HEK293 (cell line): Measurements from ENCODE around the gene MICAL3.

ENCODE experiments used
- CTCF ChIA-PET: fragments of 350-600 bp; formaldehyde crosslinking; extraction: SDS; loops from one replicate; lab custom pipeline; 2021; ENCODE audit warnings: antibody characterized with exemption; lab: Yijun Ruan, JAX
- POLR2A ChIA-PET: fragments of 300-600 bp; formaldehyde crosslinking; extraction: SDS; loops from one replicate; lab custom pipeline; 2020; ENCODE audit warnings: antibody characterized with exemption, inconsistent platforms; lab: Yijun Ruan, JAX
- H3K27ac ChIP-seq: fragments of 200-500 bp; sonication (Bioruptor generic); 2 replicates; pipeline ENCODE4 v1.5.1; 2014; ENCODE audit warnings: low read depth, low read length, control low read depth, inconsistent platforms; ENCODE audit errors: extremely low read depth
- H3K36me3 ChIP-seq, 2 experiments: fragments of 200-500 bp in 1 of 2; sonication (Bioruptor generic) in 1 of 2; 1 replicate in 1 of 2; 2 replicates in 1 of 2; pipeline ENCODE4 v1.5.1; 2014 to 2017; ENCODE audit warnings: inconsistent platforms in 2 of 2, low read length in 2 of 2; ENCODE audit not compliant: control insufficient read depth in 2 of 2, insufficient read depth in 1 of 2
- H3K4me1 ChIP-seq: fragments of 200-500 bp; sonication (Bioruptor generic); 2 replicates; pipeline ENCODE4 v1.5.1; 2014; ENCODE audit warnings: mild to moderate bottlenecking, low read length, inconsistent platforms; ENCODE audit not compliant: control insufficient read depth, insufficient read depth
- H3K4me3 ChIP-seq: 2 replicates; pipeline ENCODE4 v1.5.1; 2011; ENCODE audit warnings: low read depth, mild to moderate bottlenecking, control low read depth, low read length, moderate library complexity
- H3K9me3 ChIP-seq: fragments of 200-500 bp; sonication (Bioruptor generic); 2 replicates; pipeline ENCODE4 v1.5.1; 2014; ENCODE audit warnings: low read depth, low read length, inconsistent platforms; ENCODE audit not compliant: control insufficient read depth, insufficient read depth
- BCL11B ChIP-seq: fragments of 450-650 bp; formaldehyde crosslinking; IDR thresholded peaks from 2 replicates; pipeline ENCODE4 v1.5.1; 2016; ENCODE audit warnings: low read depth, missing biosample characterization, missing genetic modification characterization
- EGR2 ChIP-seq: fragments of 450-650 bp; formaldehyde crosslinking; IDR thresholded peaks from 2 replicates; pipeline ENCODE4 v1.5.1; 2016; ENCODE audit warnings: low read depth, missing biosample characterization, missing genetic modification characterization
- KLF7 ChIP-seq: fragments of 450-650 bp; formaldehyde crosslinking; IDR thresholded peaks from 2 replicates; pipeline ENCODE4 v1.5.1; 2016; ENCODE audit warnings: missing biosample characterization, missing genetic modification characterization, borderline replicate concordance
- MEIS1 ChIP-seq: sonication (generic); formaldehyde crosslinking; IDR thresholded peaks from 2 replicates; pipeline ENCODE4 v1.8.1; 2022; ENCODE audit warnings: missing genetic modification reagents, mild to moderate bottlenecking, borderline replicate concordance
- SCRT1 ChIP-seq: fragments of 450-650 bp; formaldehyde crosslinking; IDR thresholded peaks from 2 replicates; pipeline ENCODE4 v1.5.1; 2016; ENCODE audit warnings: missing biosample characterization, missing genetic modification characterization, borderline replicate concordance
- SP3 ChIP-seq: fragments of 450-650 bp; formaldehyde crosslinking; IDR thresholded peaks from 2 replicates; pipeline ENCODE4 v1.5.1; 2016; ENCODE audit warnings: missing biosample characterization, missing genetic modification characterization
- YY1 ChIP-seq: fragments of 450-650 bp; formaldehyde crosslinking; IDR thresholded peaks from 2 replicates; pipeline ENCODE4 v1.5.1; 2018; ENCODE audit warnings: missing biosample characterization, missing genetic modification characterization
- ZNF211 ChIP-seq: fragments of 450-650 bp; formaldehyde crosslinking; IDR thresholded peaks from 2 replicates; pipeline ENCODE4 v1.5.1; 2016; ENCODE audit warnings: low read depth, missing biosample characterization, missing genetic modification characterization
- ZNF311 ChIP-seq: fragments of 450-650 bp; formaldehyde crosslinking; IDR thresholded peaks from 2 replicates; pipeline ENCODE4 v1.5.1; 2017; ENCODE audit warnings: missing biosample characterization, missing genetic modification characterization, borderline replicate concordance
- ZNF423 ChIP-seq: fragments of 450-650 bp; formaldehyde crosslinking; IDR thresholded peaks from 2 replicates; pipeline ENCODE4 v1.5.1; 2016; ENCODE audit warnings: missing biosample characterization, missing genetic modification characterization
- ZNF529 ChIP-seq: fragments of 450-650 bp; formaldehyde crosslinking; IDR thresholded peaks from 2 replicates; pipeline ENCODE4 v1.5.1; 2017; ENCODE audit warnings: missing genetic modification characterization, missing biosample characterization; ENCODE audit not compliant: insufficient replicate concordance
- ZNF548 ChIP-seq: fragments of 450-650 bp; formaldehyde crosslinking; IDR thresholded peaks from 2 replicates; pipeline ENCODE4 v1.5.1; 2016; ENCODE audit warnings: missing biosample characterization, missing genetic modification characterization
- ZNF624 ChIP-seq: fragments of 450-650 bp; formaldehyde crosslinking; IDR thresholded peaks from 2 replicates; pipeline ENCODE4 v1.5.1; 2017; ENCODE audit warnings: missing biosample characterization, missing genetic modification characterization
- ZNF677 ChIP-seq: fragments of 450-650 bp; IDR thresholded peaks from 2 replicates; pipeline ENCODE4 v1.5.0; 2018; ENCODE audit warnings: missing biosample characterization, mild to moderate bottlenecking, missing genetic modification characterization, moderate library complexity
- ZNF768 ChIP-seq: fragments of 450-650 bp; formaldehyde crosslinking; IDR thresholded peaks from 2 replicates; pipeline ENCODE4 v1.5.1; 2018; ENCODE audit warnings: missing biosample characterization, mild to moderate bottlenecking, missing genetic modification characterization
- TF ChIP-seq, protein P1 (sequence below): fragments of 450-650 bp; formaldehyde crosslinking; IDR thresholded peaks from 2 replicates; pipeline ENCODE4 v1.5.1; 2016; ENCODE audit warnings: missing biosample characterization, missing genetic modification characterization
- TF ChIP-seq, protein P2 (sequence below): fragments of 450-650 bp; formaldehyde crosslinking; IDR thresholded peaks from 2 replicates; pipeline ENCODE4 v1.5.1; 2016; ENCODE audit warnings: missing biosample characterization, missing genetic modification characterization
- TF ChIP-seq, protein P3 (sequence below): fragments of 450-650 bp; formaldehyde crosslinking; IDR thresholded peaks from 2 replicates; pipeline ENCODE4 v1.5.1; 2016; ENCODE audit warnings: missing biosample characterization, missing genetic modification characterization
- TF ChIP-seq, protein P4 (sequence below): fragments of 450-650 bp; formaldehyde crosslinking; IDR thresholded peaks from 2 replicates; pipeline ENCODE4 v1.5.1; 2017; ENCODE audit warnings: missing biosample characterization, missing genetic modification characterization
- TF ChIP-seq, protein P5 (sequence below): fragments of 450-650 bp; formaldehyde crosslinking; IDR thresholded peaks from 2 replicates; pipeline ENCODE4 v1.5.1; 2016; ENCODE audit warnings: missing biosample characterization, missing genetic modification characterization
- TF ChIP-seq, protein P6 (sequence below): fragments of 450-650 bp; formaldehyde crosslinking; IDR thresholded peaks from 2 replicates; pipeline ENCODE4 v1.5.1; 2016; ENCODE audit warnings: missing biosample characterization, missing genetic modification characterization

Gene MICAL3

DNA sequence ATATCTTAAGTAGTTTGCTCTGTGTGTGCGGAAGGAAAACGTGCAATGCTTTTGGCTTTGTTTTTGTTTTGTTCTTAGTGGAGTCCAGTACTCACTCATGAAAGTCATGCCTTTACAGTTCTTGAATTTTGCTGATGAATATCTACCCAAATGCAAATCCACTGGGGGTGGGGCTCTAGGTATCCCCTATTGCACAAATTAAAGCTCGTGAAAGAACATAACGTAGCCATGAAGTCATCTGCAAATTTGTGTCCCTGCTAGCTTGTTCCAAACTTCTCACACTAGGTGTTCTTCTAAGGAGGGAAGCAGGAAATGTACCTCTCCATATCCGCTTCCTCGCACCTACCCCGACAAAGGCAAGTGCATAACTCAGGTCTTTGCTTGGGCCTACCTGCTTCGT, 118.9 kb downstream of the MICAL3 start (continued):
- TF ChIP-seq, protein P1, sequence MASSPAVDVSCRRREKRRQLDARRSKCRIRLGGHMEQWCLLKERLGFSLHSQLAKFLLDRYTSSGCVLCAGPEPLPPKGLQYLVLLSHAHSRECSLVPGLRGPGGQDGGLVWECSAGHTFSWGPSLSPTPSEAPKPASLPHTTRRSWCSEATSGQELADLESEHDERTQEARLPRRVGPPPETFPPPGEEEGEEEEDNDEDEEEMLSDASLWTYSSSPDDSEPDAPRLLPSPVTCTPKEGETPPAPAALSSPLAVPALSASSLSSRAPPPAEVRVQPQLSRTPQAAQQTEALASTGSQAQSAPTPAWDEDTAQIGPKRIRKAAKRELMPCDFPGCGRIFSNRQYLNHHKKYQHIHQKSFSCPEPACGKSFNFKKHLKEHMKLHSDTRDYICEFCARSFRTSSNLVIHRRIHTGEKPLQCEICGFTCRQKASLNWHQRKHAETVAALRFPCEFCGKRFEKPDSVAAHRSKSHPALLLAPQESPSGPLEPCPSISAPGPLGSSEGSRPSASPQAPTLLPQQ (tag by site-specific recombination), result no peak

DNA sequence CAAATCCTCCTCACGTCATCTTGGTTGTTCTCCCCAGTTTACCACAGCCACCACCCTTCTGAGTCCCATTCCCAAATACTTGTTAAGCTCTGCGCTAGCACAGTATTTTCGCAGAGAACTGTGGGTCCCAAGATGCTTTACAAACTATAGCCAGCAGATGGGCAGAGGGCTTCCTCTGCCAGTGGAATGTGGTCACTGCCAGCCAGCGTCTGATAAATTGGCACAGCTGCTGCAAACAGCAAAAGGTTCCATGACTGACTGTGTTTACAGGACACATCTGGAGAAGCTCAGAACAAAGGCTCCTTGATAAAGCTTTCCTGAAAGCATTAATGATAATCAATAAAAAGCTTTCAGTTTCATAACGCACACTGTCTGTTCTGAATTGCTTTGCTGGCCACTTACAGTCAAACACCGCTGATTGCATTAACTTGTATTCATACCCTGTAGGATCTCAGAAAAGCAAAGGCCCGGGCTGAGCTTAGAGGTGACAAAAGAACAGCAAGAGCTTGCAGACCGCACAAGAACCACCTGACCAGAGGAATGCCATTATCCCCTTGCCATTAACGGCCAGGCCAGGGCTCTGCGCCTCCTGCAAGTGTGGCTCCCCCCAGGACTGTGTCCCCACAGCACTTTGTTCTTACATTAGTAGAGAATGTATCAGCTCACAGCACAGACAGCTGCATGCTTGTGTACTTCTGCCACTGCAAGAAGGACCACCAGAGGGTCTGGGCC, 120.6 kb downstream of the MICAL3 start:
- POLR2A ChIA-PET, result no interaction called here

More for the DNA sequence above, 120.6 kb downstream of the MICAL3 start:
- no peak overlapping the region for H3K27ac ChIP-seq
- no peak overlapping the region for H3K4me3 ChIP-seq
- CTCF ChIA-PET, result interaction anchor here (1.2 to 2.9 kb wide), 3 partner anchors 12 to 173 kb away, joined by 6 to 13 read pairs (median 8); no protein-coding TSS in a partner anchor
- H3K36me3 ChIP-seq, result peaks cover 7 to 85% of the 10 kb centered on the region in 2 experiments; a peak in 2 of 3 replicates
- H3K9me3 ChIP-seq, result no peaks in the 10 kb centered on the region
- H3K4me1 ChIP-seq, result no peaks in the 10 kb centered on the region
- TF ChIP-seq YY1 (tag by site-specific recombination) (no peak), BCL11B (tag by site-specific recombination) (no peak), ZNF768 (no peak), ZNF624 (tag by site-specific recombination) (no peak), SP3 (tag by site-specific recombination) (no peak), KLF7 (no peak), ZNF423 (tag by site-specific recombination) (no peak), SCRT1 (tag by site-specific recombination) (no peak), ZNF677 (tag by site-specific recombination) (no peak), EGR2 (tag by site-specific recombination) (no peak), ZNF548 (tag by site-specific recombination) (no peak), ZNF529 (tag by site-specific recombination) (no peak), ZNF311 (tag by site-specific recombination) (no peak), MEIS1 (CRISPR knock-in tag) (no peak), ZNF211 (no peak)
- TF ChIP-seq, protein P2, sequence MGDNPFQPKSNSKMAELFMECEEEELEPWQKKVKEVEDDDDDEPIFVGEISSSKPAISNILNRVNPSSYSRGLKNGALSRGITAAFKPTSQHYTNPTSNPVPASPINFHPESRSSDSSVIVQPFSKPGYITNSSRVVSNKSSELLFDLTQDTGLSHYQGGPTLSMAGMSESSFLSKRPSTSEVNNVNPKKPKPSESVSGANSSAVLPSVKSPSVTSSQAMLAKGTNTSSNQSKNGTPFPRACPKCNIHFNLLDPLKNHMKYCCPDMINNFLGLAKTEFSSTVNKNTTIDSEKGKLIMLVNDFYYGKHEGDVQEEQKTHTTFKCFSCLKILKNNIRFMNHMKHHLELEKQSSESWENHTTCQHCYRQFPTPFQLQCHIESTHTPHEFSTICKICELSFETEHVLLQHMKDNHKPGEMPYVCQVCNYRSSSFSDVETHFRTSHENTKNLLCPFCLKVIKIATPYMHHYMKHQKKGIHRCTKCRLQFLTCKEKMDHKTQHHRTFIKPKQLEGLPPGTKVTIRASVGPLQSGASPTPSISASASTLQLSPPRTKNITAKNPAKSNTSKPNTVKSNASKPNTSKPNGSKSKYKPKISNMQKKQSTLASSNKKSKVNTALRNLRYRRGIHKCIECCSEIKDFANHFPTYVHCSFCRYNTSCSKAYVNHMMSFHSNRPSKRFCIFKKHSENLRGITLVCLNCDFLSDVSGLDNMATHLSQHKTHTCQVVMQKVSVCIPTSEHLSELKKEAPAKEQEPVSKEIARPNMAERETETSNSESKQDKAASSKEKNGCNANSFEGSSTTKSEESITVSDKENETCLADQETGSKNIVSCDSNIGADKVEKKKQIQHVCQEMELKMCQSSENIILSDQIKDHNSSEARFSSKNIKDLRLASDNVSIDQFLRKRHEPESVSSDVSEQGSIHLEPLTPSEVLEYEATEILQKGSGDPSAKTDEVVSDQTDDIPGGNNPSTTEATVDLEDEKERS (tag by site-specific recombination), result no peak
- TF ChIP-seq, protein P3, sequence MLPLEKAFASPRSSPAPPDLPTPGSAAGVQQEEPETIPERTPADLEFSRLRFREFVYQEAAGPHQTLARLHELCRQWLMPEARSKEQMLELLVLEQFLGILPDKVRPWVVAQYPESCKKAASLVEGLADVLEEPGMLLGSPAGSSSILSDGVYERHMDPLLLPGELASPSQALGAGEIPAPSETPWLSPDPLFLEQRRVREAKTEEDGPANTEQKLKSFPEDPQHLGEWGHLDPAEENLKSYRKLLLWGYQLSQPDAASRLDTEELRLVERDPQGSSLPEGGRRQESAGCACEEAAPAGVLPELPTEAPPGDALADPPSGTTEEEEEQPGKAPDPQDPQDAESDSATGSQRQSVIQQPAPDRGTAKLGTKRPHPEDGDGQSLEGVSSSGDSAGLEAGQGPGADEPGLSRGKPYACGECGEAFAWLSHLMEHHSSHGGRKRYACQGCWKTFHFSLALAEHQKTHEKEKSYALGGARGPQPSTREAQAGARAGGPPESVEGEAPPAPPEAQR (tag by site-specific recombination), result no peak
- TF ChIP-seq, protein P4, sequence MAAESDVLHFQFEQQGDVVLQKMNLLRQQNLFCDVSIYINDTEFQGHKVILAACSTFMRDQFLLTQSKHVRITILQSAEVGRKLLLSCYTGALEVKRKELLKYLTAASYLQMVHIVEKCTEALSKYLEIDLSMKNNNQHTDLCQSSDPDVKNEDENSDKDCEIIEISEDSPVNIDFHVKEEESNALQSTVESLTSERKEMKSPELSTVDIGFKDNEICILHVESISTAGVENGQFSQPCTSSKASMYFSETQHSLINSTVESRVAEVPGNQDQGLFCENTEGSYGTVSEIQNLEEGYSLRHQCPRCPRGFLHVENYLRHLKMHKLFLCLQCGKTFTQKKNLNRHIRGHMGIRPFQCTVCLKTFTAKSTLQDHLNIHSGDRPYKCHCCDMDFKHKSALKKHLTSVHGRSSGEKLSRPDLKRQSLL (tag by site-specific recombination), result no peak
- TF ChIP-seq, protein P5, sequence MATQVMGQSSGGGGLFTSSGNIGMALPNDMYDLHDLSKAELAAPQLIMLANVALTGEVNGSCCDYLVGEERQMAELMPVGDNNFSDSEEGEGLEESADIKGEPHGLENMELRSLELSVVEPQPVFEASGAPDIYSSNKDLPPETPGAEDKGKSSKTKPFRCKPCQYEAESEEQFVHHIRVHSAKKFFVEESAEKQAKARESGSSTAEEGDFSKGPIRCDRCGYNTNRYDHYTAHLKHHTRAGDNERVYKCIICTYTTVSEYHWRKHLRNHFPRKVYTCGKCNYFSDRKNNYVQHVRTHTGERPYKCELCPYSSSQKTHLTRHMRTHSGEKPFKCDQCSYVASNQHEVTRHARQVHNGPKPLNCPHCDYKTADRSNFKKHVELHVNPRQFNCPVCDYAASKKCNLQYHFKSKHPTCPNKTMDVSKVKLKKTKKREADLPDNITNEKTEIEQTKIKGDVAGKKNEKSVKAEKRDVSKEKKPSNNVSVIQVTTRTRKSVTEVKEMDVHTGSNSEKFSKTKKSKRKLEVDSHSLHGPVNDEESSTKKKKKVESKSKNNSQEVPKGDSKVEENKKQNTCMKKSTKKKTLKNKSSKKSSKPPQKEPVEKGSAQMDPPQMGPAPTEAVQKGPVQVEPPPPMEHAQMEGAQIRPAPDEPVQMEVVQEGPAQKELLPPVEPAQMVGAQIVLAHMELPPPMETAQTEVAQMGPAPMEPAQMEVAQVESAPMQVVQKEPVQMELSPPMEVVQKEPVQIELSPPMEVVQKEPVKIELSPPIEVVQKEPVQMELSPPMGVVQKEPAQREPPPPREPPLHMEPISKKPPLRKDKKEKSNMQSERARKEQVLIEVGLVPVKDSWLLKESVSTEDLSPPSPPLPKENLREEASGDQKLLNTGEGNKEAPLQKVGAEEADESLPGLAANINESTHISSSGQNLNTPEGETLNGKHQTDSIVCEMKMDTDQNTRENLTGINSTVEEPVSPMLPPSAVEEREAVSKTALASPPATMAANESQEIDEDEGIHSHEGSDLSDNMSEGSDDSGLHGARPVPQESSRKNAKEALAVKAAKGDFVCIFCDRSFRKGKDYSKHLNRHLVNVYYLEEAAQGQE (tag by site-specific recombination), result no peak
- TF ChIP-seq, protein P6, sequence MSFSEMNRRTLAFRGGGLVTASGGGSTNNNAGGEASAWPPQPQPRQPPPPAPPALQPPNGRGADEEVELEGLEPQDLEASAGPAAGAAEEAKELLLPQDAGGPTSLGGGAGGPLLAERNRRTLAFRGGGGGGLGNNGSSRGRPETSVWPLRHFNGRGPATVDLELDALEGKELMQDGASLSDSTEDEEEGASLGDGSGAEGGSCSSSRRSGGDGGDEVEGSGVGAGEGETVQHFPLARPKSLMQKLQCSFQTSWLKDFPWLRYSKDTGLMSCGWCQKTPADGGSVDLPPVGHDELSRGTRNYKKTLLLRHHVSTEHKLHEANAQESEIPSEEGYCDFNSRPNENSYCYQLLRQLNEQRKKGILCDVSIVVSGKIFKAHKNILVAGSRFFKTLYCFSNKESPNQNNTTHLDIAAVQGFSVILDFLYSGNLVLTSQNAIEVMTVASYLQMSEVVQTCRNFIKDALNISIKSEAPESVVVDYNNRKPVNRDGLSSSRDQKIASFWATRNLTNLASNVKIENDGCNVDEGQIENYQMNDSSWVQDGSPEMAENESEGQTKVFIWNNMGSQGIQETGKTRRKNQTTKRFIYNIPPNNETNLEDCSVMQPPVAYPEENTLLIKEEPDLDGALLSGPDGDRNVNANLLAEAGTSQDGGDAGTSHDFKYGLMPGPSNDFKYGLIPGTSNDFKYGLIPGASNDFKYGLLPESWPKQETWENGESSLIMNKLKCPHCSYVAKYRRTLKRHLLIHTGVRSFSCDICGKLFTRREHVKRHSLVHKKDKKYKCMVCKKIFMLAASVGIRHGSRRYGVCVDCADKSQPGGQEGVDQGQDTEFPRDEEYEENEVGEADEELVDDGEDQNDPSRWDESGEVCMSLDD (tag by site-specific recombination), result no peak
